H1 (cell line): Measurements from ENCODE around the gene ZNF446. TPM values are rescaled to one million over a fixed set of nuclear protein-coding genes. Genes with fewer than 3 reads are reported as not detected.

Source experiments
- ASH2L ChIP-seq: fragments of 200-600, 300-600 bp; sonication (generic); IDR thresholded peaks from one replicate; pipeline ENCODE4 v1.7.1; 2017; ENCODE audit warnings: low read length
- CREB1 ChIP-seq: IDR thresholded peaks from 2 replicates; pipeline ENCODE4 v1.6.1; 2012; ENCODE audit warnings: inconsistent platforms
- HDAC2 ChIP-seq, 2 experiments: fragments of 300-600 bp in 1 of 2; sonication (generic) in 1 of 2; IDR thresholded peaks; 2 replicates each; pipeline ENCODE4 v1.6.1; 2011 to 2012; ENCODE audit warnings: low read depth in 2 of 2, low read length in 2 of 2, mild to moderate bottlenecking in 2 of 2, moderate library complexity in 2 of 2, borderline replicate concordance in 1 of 2, inconsistent platforms in 1 of 2
- NANOG ChIP-seq: IDR thresholded peaks from 2 replicates; pipeline ENCODE4 v1.6.1; 2011; ENCODE audit warnings: low read length, low read depth, mild to moderate bottlenecking, inconsistent platforms; ENCODE audit not compliant: insufficient read depth, poor library complexity, severe bottlenecking
- SRF ChIP-seq: IDR thresholded peaks from 2 replicates; pipeline ENCODE4 v1.6.1; 2011; ENCODE audit warnings: mild to moderate bottlenecking, low read depth, low read length, moderate library complexity
- polyA plus RNA-seq, 7 experiments: library from polyadenylated mRNA; depleted of rRNA in 3 of 7; stranded (reverse) in 5 of 7; unstranded in 2 of 7; fragments of >200 nt in 5 of 7; fragments of 200-250 nt in 2 of 7; gene quantifications; 1 replicate in 5 of 7; 2 replicates in 1 of 7; 4 replicates in 1 of 7; pipeline versions ENCODE4 v1.2.1 to v1.2.3, GENCODE V29; 2011 to 2013; ENCODE audit warnings: missing spikeins in 2 of 7, mixed read lengths in 2 of 7
- total RNA-seq: library from RNA; stranded (reverse); fragmentation: NEBNext Ultra II Directional; extraction: Animal tissue kit (Norgen Biotek cat#: 25700); gene quantifications from 2 replicates; pipeline ENCODE4 v1.2.1, GENCODE V29; 2021
- TF ChIP-seq, protein P1 (sequence below): fragments of 300-600 bp; sonication (generic); IDR thresholded peaks from 2 replicates; pipeline ENCODE4 v1.7.1; 2012; ENCODE audit warnings: low read length, moderate library complexity, mild to moderate bottlenecking, inconsistent platforms; ENCODE audit not compliant: insufficient replicate concordance
- TF ChIP-seq, protein P2 (sequence below): IDR thresholded peaks from 2 replicates; pipeline ENCODE4 v1.6.1; 2012; ENCODE audit warnings: low read length, inconsistent platforms

Gene ZNF446
- total and polyA plus RNA-seq, 2 of the 8 experiments (the other 6 are each of a cell fraction or from before 2014, with no cell fraction given): 4.1 to 5.5 TPM

DNA sequence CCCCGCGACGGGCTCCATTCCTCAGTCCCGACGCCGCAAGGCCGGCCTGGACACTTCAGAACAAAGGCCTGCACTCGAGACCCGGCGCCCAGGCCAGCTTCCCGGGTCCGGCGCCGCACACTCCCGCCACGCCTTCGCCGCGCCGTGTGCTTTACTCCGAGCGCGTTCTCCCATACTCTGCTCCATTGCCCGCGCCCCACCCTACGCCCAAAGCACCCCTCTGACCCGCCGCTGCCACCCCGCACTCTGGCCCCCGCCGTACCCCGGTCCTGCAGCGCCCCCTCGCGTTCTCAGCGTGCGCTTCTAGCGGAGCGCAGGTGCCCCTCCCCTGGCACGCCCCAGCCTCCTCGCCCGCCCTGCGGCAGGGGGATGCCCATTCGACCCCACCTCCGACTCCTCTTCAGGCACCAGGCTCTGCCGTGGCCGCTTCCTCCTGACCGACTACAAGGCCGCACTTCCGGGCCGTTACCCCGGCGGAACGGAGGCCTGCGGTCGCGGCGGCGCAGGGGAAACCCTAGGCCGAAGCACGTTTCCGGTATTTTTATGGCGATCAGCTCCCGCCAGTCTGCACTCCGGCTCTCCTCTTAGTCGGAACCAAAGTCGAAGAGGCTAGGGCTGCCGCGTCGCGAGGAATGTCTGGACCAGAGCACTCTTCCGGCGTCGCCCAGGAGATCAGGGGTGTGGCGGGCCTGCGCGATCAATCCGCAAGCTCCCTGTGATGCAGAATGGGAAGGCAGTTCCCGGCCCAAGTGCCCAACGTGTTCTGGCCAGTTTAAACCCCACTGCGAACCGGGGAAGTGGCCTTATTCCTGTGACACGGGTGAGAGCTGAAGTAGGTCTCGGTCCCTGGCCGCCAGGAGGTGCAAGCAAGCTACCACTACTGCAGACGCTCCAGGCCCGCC is 43.5 kb downstream of the ZNF446 start, which contains the start of gene ZBTB45 (continued):
- TF ChIP-seq, protein P1, sequence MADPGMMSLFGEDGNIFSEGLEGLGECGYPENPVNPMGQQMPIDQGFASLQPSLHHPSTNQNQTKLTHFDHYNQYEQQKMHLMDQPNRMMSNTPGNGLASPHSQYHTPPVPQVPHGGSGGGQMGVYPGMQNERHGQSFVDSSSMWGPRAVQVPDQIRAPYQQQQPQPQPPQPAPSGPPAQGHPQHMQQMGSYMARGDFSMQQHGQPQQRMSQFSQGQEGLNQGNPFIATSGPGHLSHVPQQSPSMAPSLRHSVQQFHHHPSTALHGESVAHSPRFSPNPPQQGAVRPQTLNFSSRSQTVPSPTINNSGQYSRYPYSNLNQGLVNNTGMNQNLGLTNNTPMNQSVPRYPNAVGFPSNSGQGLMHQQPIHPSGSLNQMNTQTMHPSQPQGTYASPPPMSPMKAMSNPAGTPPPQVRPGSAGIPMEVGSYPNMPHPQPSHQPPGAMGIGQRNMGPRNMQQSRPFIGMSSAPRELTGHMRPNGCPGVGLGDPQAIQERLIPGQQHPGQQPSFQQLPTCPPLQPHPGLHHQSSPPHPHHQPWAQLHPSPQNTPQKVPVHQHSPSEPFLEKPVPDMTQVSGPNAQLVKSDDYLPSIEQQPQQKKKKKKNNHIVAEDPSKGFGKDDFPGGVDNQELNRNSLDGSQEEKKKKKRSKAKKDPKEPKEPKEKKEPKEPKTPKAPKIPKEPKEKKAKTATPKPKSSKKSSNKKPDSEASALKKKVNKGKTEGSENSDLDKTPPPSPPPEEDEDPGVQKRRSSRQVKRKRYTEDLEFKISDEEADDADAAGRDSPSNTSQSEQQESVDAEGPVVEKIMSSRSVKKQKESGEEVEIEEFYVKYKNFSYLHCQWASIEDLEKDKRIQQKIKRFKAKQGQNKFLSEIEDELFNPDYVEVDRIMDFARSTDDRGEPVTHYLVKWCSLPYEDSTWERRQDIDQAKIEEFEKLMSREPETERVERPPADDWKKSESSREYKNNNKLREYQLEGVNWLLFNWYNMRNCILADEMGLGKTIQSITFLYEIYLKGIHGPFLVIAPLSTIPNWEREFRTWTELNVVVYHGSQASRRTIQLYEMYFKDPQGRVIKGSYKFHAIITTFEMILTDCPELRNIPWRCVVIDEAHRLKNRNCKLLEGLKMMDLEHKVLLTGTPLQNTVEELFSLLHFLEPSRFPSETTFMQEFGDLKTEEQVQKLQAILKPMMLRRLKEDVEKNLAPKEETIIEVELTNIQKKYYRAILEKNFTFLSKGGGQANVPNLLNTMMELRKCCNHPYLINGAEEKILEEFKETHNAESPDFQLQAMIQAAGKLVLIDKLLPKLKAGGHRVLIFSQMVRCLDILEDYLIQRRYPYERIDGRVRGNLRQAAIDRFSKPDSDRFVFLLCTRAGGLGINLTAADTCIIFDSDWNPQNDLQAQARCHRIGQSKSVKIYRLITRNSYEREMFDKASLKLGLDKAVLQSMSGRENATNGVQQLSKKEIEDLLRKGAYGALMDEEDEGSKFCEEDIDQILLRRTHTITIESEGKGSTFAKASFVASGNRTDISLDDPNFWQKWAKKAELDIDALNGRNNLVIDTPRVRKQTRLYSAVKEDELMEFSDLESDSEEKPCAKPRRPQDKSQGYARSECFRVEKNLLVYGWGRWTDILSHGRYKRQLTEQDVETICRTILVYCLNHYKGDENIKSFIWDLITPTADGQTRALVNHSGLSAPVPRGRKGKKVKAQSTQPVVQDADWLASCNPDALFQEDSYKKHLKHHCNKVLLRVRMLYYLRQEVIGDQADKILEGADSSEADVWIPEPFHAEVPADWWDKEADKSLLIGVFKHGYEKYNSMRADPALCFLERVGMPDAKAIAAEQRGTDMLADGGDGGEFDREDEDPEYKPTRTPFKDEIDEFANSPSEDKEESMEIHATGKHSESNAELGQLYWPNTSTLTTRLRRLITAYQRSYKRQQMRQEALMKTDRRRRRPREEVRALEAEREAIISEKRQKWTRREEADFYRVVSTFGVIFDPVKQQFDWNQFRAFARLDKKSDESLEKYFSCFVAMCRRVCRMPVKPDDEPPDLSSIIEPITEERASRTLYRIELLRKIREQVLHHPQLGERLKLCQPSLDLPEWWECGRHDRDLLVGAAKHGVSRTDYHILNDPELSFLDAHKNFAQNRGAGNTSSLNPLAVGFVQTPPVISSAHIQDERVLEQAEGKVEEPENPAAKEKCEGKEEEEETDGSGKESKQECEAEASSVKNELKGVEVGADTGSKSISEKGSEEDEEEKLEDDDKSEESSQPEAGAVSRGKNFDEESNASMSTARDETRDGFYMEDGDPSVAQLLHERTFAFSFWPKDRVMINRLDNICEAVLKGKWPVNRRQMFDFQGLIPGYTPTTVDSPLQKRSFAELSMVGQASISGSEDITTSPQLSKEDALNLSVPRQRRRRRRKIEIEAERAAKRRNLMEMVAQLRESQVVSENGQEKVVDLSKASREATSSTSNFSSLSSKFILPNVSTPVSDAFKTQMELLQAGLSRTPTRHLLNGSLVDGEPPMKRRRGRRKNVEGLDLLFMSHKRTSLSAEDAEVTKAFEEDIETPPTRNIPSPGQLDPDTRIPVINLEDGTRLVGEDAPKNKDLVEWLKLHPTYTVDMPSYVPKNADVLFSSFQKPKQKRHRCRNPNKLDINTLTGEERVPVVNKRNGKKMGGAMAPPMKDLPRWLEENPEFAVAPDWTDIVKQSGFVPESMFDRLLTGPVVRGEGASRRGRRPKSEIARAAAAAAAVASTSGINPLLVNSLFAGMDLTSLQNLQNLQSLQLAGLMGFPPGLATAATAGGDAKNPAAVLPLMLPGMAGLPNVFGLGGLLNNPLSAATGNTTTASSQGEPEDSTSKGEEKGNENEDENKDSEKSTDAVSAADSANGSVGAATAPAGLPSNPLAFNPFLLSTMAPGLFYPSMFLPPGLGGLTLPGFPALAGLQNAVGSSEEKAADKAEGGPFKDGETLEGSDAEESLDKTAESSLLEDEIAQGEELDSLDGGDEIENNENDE: peak; percentile 50
- TF ChIP-seq SRF (peak; percentile 53), ASH2L (peak; percentile 97), HDAC2 (IDR thresholded peaks at IDR 0.05; ENCODE audit: borderline replicate concordance in 1 of 2, low read depth in 2 of 2, low read length in 2 of 2) (peak in 1 of 2 experiments; percentile 91; a peak in 2 of 4 replicates), CREB1 (peak; percentile 78), NANOG (no peak)
- TF ChIP-seq, protein P2, sequence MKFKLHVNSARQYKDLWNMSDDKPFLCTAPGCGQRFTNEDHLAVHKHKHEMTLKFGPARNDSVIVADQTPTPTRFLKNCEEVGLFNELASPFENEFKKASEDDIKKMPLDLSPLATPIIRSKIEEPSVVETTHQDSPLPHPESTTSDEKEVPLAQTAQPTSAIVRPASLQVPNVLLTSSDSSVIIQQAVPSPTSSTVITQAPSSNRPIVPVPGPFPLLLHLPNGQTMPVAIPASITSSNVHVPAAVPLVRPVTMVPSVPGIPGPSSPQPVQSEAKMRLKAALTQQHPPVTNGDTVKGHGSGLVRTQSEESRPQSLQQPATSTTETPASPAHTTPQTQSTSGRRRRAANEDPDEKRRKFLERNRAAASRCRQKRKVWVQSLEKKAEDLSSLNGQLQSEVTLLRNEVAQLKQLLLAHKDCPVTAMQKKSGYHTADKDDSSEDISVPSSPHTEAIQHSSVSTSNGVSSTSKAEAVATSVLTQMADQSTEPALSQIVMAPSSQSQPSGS: peak; percentile 52; the same call in 1 of the 2 replicates
